WTC11 (cell line): ENCODE results near the gene ACTN2.

Experiments
- CTCF ChIP-seq: fragments of 200-600 bp; IDR thresholded peaks from 2 replicates; pipeline ENCODE4 v1.8.0; 2022; ENCODE audit warnings: antibody characterized with exemption
- JUN ChIP-seq: sonication (generic); formaldehyde crosslinking; IDR thresholded peaks from 2 replicates; pipeline ENCODE4 v1.8.0; 2023; ENCODE audit warnings: mild to moderate bottlenecking, missing genetic modification reagents
- NR1H2 ChIP-seq: sonication (generic); formaldehyde crosslinking; IDR thresholded peaks from 2 replicates; pipeline ENCODE4 v1.9.0; 2021; ENCODE audit warnings: mild to moderate bottlenecking, moderate library complexity, missing genetic modification reagents
- TEAD4 ChIP-seq: sonication (generic); formaldehyde crosslinking; IDR thresholded peaks from 2 replicates; pipeline ENCODE4 v1.8.0; 2022; ENCODE audit warnings: mild to moderate bottlenecking, missing genetic modification reagents
- USF1 ChIP-seq: sonication (generic); formaldehyde crosslinking; IDR thresholded peaks from 2 replicates; pipeline ENCODE4 v1.8.0; 2022; ENCODE audit warnings: mild to moderate bottlenecking, missing genetic modification reagents
- ZBTB43 ChIP-seq: sonication (generic); formaldehyde crosslinking; IDR thresholded peaks from 2 replicates; pipeline ENCODE4 v1.8.1; 2023; ENCODE audit warnings: mild to moderate bottlenecking, missing genetic modification reagents
- ZNF121 ChIP-seq: sonication (generic); formaldehyde crosslinking; IDR thresholded peaks from 2 replicates; pipeline ENCODE4 v1.8.0; 2023; ENCODE audit warnings: missing genetic modification reagents
- TF ChIP-seq, protein P1 (sequence below): sonication (generic); formaldehyde crosslinking; IDR thresholded peaks from 2 replicates; pipeline ENCODE4 v1.8.0; 2022; ENCODE audit warnings: mild to moderate bottlenecking, missing genetic modification reagents

- no peak for TF ChIP-seq CTCF
- TF ChIP-seq JUN (CRISPR knock-in tag) = no peak
- TF ChIP-seq USF1 (CRISPR knock-in tag) = no peak
- no peak for TF ChIP-seq ZBTB43 (CRISPR knock-in tag)
- no peak for TF ChIP-seq NR1H2 (CRISPR knock-in tag)
- TF ChIP-seq, protein P1, sequence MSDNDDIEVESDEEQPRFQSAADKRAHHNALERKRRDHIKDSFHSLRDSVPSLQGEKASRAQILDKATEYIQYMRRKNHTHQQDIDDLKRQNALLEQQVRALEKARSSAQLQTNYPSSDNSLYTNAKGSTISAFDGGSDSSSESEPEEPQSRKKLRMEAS (CRISPR knock-in tag) = no peak
- TF ChIP-seq ZNF121 (CRISPR knock-in tag) = no peak
- TF ChIP-seq TEAD4 = no peak
These were observed 34.3 kb downstream of the ACTN2 start for GRCh38 chr1:236720611-236721010.
